ENCODE results near the gene NTRK3.

DNA sequence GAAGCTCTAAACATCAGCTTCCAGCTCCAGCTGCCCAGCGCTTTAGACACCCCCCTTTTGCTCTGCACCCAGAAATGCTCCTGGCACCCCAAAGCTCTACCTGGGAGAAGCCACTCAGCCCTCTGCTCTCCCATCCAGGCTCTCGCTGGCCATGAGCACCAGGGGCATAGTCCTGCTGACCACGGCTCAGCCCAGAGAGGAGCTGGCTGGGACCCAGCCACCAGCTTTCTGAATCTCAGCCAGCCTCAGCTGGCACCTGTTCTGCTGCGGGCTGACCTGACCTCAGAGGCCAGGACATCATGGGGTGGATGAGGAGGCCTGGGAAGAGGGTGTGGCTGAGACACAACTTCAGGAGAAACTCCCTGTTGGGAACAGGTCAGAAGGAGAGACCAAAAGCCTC lies 8.6 kb downstream of the NTRK3 start:
- TF ChIP-seq POLR2A (IDR thresholded peaks at IDR 0.05; ENCODE audit: low read length): no peak
- no peak for TF ChIP-seq GATA1 (IDR thresholded peaks at IDR 0.05; ENCODE audit: low read depth, low read length)

Data from erythroblast (primary cell).